OCI-LY3 (cell line): ENCODE results near the gene ZFAND4.

Experiments used
- H2AFZ ChIP-seq: fragments of 200-600, 300-600 bp; shearing (Covaris generic); 2 replicates; pipeline ENCODE4 v1.6.0; 2014; ENCODE audit warnings: antibody characterized with exemption, low read depth, low read length
- H3K27ac ChIP-seq: fragments of 200-600, 300-600 bp; sonication (generic); 2 replicates; pipeline ENCODE4 v1.5.1; 2014; ENCODE audit warnings: mild to moderate bottlenecking, low read length, moderate library complexity, mixed read lengths
- H3K27me3 ChIP-seq: fragments of 200-600, 300-600 bp; sonication (generic); 2 replicates; pipeline ENCODE4 v1.6.1; 2014; ENCODE audit warnings: low read depth, low read length, mixed read lengths
- H3K36me3 ChIP-seq: fragments of 200-600, 300-600 bp; sonication (generic); replicated peaks from 2 replicates; pipeline ENCODE3; 2014; ENCODE audit warnings: low read depth, low read length, mixed read lengths
- H3K4me1 ChIP-seq: fragments of 300-600, 200-600 bp; sonication (generic); 2 replicates; pipeline ENCODE4 v1.6.1; 2014; ENCODE audit warnings: low read length, mixed read lengths
- H3K4me2 ChIP-seq: fragments of 200-600, 300-600 bp; sonication (generic); 2 replicates; pipeline ENCODE4 v1.6.1; 2014; ENCODE audit warnings: low read length, mixed read lengths
- H3K4me3 ChIP-seq: fragments of 300-600, 200-600 bp; sonication (generic); 2 replicates; pipeline ENCODE4 v1.5.1; 2014; ENCODE audit warnings: antibody characterized with exemption, mild to moderate bottlenecking, low read length, moderate library complexity
- H3K79me2 ChIP-seq: fragments of 300-600, 200-600 bp; shearing (Covaris generic); 2 replicates; pipeline ENCODE4 v1.6.1; 2014; ENCODE audit warnings: mild to moderate bottlenecking, low read length, mixed read lengths
- H3K9ac ChIP-seq: fragments of 300-600, 200-600 bp; shearing (Covaris generic); 2 replicates; pipeline ENCODE4 v1.6.0; 2014; ENCODE audit warnings: mild to moderate bottlenecking, low read length, moderate library complexity
- H3K9me3 ChIP-seq: fragments of 200-600, 300-600 bp; shearing (Covaris generic); 2 replicates; pipeline ENCODE4 v1.6.1; 2014; ENCODE audit warnings: low read length, mixed read lengths; ENCODE audit not compliant: insufficient read depth
- H4K20me1 ChIP-seq: fragments of 200-600, 300-600 bp; sonication (generic); 2 replicates; pipeline ENCODE4 v1.6.1; 2016; ENCODE audit warnings: low read length, mixed read lengths; ENCODE audit not compliant: insufficient read depth
- EZH2phosphoT487 ChIP-seq: fragments of 200-600 bp; shearing (Covaris generic); IDR thresholded peaks from 2 replicates; pipeline ENCODE4 v1.6.1; 2018; ENCODE audit warnings: antibody characterized with exemption, mixed run types, low read depth
- TF ChIP-seq, protein P1 (sequence below): fragments of 200-600, 300-600 bp; sonication (generic); IDR thresholded peaks from 2 replicates; pipeline ENCODE4 v1.5.1; 2014; ENCODE audit warnings: antibody characterized with exemption, low read length, low read depth

The ZFAND4 gene

DNA sequence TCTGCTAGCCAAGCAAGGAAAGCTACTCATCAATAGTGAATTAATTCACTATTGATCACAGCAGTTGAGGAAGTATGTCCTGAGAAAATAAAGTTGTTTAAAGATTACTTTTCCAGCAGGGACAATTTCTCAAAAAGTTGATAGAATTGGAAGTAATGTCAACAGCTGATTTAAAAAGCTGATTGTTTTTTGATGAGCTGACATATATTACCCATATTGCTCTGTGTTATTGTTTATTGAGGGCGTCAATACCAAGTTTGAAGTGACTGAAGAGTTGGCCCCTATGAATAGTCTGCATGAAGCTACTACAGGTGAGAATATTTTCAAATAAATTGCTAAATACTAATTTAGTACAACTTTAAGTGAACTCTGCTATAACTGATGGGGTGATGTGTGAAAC lies 28.0 kb downstream of the ZFAND4 start:
- Histone ChIP-seq H4K20me1 (no peaks in the 10 kb centered on the region), H3K4me3 (no peak overlapping the region), H3K9ac (no peak overlapping the region), H2AFZ (no peak overlapping the region), H3K4me2 (no peak overlapping the region), H3K27ac (no peak overlapping the region), H3K36me3 (no peaks in the 10 kb centered on the region), H3K9me3 (no peaks in the 10 kb centered on the region), H3K27me3 (no peaks in the 10 kb centered on the region), H3K4me1 (no peaks in the 10 kb centered on the region), H3K79me2 (no peaks in the 10 kb centered on the region)
- TF ChIP-seq, protein P1, sequence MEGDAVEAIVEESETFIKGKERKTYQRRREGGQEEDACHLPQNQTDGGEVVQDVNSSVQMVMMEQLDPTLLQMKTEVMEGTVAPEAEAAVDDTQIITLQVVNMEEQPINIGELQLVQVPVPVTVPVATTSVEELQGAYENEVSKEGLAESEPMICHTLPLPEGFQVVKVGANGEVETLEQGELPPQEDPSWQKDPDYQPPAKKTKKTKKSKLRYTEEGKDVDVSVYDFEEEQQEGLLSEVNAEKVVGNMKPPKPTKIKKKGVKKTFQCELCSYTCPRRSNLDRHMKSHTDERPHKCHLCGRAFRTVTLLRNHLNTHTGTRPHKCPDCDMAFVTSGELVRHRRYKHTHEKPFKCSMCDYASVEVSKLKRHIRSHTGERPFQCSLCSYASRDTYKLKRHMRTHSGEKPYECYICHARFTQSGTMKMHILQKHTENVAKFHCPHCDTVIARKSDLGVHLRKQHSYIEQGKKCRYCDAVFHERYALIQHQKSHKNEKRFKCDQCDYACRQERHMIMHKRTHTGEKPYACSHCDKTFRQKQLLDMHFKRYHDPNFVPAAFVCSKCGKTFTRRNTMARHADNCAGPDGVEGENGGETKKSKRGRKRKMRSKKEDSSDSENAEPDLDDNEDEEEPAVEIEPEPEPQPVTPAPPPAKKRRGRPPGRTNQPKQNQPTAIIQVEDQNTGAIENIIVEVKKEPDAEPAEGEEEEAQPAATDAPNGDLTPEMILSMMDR: no peak
- no peak for TF ChIP-seq EZH2phosphoT487

DNA sequence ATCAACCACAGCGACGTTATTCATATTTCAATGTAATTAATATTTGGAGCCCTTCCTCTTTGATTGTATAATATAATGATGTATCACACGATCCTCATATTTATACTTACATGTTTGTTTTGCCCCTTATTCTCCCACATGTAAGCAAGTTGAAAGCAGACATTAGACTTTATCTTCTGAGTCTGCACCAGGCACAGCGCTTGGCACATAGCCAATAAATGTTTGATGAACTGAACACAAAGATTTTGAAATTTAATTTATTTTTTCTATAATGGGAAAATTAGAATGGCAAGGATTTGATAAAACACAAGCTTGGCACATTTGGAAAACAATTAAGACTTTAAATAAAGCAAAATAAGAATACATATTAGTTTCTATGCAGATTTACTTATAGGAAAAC lies 31.6 kb downstream of the ZFAND4 start:
- Histone ChIP-seq H3K36me3 (no peaks in the 10 kb centered on the region), H3K27me3 (no peaks in the 10 kb centered on the region), H2AFZ (no peak overlapping the region), H3K4me1 (no peaks in the 10 kb centered on the region), H3K79me2 (no peaks in the 10 kb centered on the region), H3K4me3 (no peak overlapping the region), H3K9ac (no peak overlapping the region), H3K27ac (no peak overlapping the region), H3K4me2 (no peak overlapping the region), H4K20me1 (no peaks in the 10 kb centered on the region), H3K9me3 (no peaks in the 10 kb centered on the region)
- no peak for TF ChIP-seq EZH2phosphoT487
- TF ChIP-seq, protein P1: no peak

DNA sequence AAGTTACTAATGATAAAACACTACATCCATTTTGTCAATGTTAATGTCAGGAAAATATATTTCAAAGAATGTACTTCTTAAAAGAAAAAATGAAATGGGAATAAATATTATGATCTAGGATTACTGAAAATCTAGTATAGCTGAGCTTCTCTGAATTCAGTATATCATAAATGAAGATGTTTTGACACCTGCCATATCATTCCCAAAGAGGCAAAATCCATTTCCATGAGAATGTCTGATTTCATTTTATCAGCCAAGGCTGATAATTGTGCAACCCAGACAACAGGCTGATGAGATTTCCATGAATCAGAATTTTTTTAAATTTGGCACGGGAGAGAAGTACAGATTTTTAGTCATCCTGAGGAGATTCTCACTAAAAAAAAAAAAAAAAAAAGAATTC lies 32.5 kb downstream of the ZFAND4 start:
- H3K36me3 ChIP-seq: no peaks in the 10 kb centered on the region
- TF ChIP-seq, protein P1: no peak
- no peak for TF ChIP-seq EZH2phosphoT487
- H3K4me3 ChIP-seq: no peak overlapping the region
- H3K79me2 ChIP-seq: no peaks in the 10 kb centered on the region
- H4K20me1 ChIP-seq: no peaks in the 10 kb centered on the region
- H2AFZ ChIP-seq: no peak overlapping the region
- H3K4me2 ChIP-seq: no peak overlapping the region
- H3K9me3 ChIP-seq: no peaks in the 10 kb centered on the region
- no peak overlapping the region for H3K27ac ChIP-seq
- H3K4me1 ChIP-seq: no peaks in the 10 kb centered on the region
- H3K27me3 ChIP-seq: no peaks in the 10 kb centered on the region
- no peak overlapping the region for H3K9ac ChIP-seq

DNA sequence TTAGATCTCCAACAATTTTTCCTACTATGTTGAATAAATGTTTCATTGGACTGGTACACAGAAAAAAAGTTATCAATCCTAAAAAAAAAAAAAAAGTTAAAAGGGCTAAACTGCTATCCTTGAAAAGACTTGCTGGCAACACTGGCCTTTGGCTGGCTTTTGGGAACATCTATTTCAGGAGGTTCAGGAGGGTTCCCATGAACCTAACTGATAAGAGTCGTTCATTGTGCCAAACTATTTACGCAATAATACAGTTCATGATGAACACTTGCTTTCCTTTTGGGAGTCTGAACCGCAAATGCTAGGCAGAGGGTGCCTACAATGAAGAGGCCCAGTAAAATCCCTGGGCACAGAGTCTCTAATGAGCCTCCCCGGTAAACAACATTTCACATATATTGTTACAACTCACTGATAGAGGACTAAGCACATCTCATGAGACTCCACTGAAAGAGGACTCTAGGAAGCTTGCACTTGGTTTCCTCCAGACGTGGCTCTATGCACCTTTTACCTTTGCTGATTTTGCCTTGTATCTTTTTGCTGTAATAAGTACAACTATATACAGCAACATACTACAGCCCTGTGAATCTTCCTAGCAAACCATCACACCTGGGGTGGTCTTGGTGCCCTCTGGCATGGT lies 45.0 kb downstream of the ZFAND4 start:
- TF ChIP-seq, protein P1: no peak
- no peak for TF ChIP-seq EZH2phosphoT487
- no peaks in the 10 kb centered on the region for H3K79me2 ChIP-seq
- no peak overlapping the region for H3K9ac ChIP-seq

More for the DNA sequence above, 45.0 kb downstream of the ZFAND4 start:
- Histone ChIP-seq H4K20me1 (no peaks in the 10 kb centered on the region), H2AFZ (no peak overlapping the region), H3K27me3 (no peaks in the 10 kb centered on the region), H3K4me2 (no peak overlapping the region), H3K27ac (no peak overlapping the region), H3K9me3 (no peaks in the 10 kb centered on the region), H3K4me3 (no peak overlapping the region), H3K36me3 (no peaks in the 10 kb centered on the region), H3K4me1 (no peaks in the 10 kb centered on the region)
